HepG2 (cell line): ENCODE results near the gene ZBTB7C.

ENCODE experiments used
- POLR2AphosphoS5 ChIP-seq: IDR thresholded peaks from 2 replicates; pipeline ENCODE4 v1.6.1; 2012; ENCODE audit warnings: low read depth, low read length
- RAD21 ChIP-seq: fragments of 450-650 bp; formaldehyde crosslinking; IDR thresholded peaks from 2 replicates; pipeline ENCODE4 v1.5.0; 2020; ENCODE audit warnings: mild to moderate bottlenecking
- SP1 ChIP-seq, 2 experiments: fragments of 450-650 bp in 1 of 2; sonication (generic) in 1 of 2; formaldehyde crosslinking in 1 of 2; IDR thresholded peaks; 2 replicates each; pipeline versions ENCODE4 v1.4.0 to v1.6.1; 2016 to 2020; ENCODE audit warnings: missing genetic modification reagents in 1 of 2
- SUZ12 ChIP-seq: fragments of 150-350 bp; IDR thresholded peaks from 2 replicates; pipeline ENCODE4 v1.6.1; 2014; ENCODE audit warnings: low read depth, low read length
- ZBTB26 ChIP-seq: IDR thresholded peaks from 2 replicates; pipeline ENCODE4 v1.6.1; 2016; ENCODE audit warnings: missing compliant biosample characterization, missing genetic modification reagents, borderline replicate concordance
- ZNF24 ChIP-seq: fragments of 450-650 bp; IDR thresholded peaks from 2 replicates; pipeline ENCODE4 v1.6.1; 2017; ENCODE audit warnings: antibody characterized with exemption, mild to moderate bottlenecking
- TF ChIP-seq, protein P1 (sequence below): sonication (generic); formaldehyde crosslinking; IDR thresholded peaks from 2 replicates; pipeline ENCODE4 v1.5.0; 2020; ENCODE audit warnings: mild to moderate bottlenecking, missing genetic modification reagents, moderate library complexity

GRCh38 chr18:48030616-48031480 is 378.3 kb downstream of the ZBTB7C start:
- TF ChIP-seq ZBTB26 (CRISPR knock-in tag) (no peak), POLR2AphosphoS5 (no peak), SUZ12 (no peak), ZNF24 (no peak), RAD21 (CRISPR knock-in tag) (peak; percentile 59), SP1 (IDR thresholded peaks at IDR 0.05) (no peak), SP1 (CRISPR knock-in tag; IDR thresholded peaks at IDR 0.05) (no peak)
- TF ChIP-seq, protein P1, sequence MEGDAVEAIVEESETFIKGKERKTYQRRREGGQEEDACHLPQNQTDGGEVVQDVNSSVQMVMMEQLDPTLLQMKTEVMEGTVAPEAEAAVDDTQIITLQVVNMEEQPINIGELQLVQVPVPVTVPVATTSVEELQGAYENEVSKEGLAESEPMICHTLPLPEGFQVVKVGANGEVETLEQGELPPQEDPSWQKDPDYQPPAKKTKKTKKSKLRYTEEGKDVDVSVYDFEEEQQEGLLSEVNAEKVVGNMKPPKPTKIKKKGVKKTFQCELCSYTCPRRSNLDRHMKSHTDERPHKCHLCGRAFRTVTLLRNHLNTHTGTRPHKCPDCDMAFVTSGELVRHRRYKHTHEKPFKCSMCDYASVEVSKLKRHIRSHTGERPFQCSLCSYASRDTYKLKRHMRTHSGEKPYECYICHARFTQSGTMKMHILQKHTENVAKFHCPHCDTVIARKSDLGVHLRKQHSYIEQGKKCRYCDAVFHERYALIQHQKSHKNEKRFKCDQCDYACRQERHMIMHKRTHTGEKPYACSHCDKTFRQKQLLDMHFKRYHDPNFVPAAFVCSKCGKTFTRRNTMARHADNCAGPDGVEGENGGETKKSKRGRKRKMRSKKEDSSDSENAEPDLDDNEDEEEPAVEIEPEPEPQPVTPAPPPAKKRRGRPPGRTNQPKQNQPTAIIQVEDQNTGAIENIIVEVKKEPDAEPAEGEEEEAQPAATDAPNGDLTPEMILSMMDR (CRISPR knock-in tag) = peak; percentile 85
